Measurements from ENCODE around the gene CPNE7. TPM values are rescaled to one million over a fixed set of nuclear protein-coding genes. Genes with fewer than 3 reads are reported as not detected.
A peak's percentile ranks its signal among the peaks of the same experiment; 100 is the strongest.

CPNE7 gene
- total and polyA plus RNA-seq, 2 of the 13 experiments (the other 11 are each of a cell fraction or from before 2014, with no cell fraction given), result 0.59 TPM; not detected in 1

GRCh38 chr16:89623511-89624261 lies 48.1 kb downstream of the CPNE7 start (continued):
- no peak; the same call in 1 of the 2 replicates for TF ChIP-seq KMT2B (CRISPR knock-in tag; IDR thresholded peaks at IDR 0.05)
- TF ChIP-seq MYC (CRISPR knock-in tag; IDR thresholded peaks at IDR 0.05; ENCODE audit: borderline replicate concordance), result peak; percentile 53; the same call in 1 of the 2 replicates
- no peak for TF ChIP-seq TIGD3 (CRISPR knock-in tag; IDR thresholded peaks at IDR 0.05; ENCODE audit: borderline replicate concordance)
- TF ChIP-seq ZFYVE20 (CRISPR knock-in tag; IDR thresholded peaks at IDR 0.05; ENCODE audit: borderline replicate concordance, low read depth), result no peak
- TF ChIP-seq ZNF30 (CRISPR knock-in tag; IDR thresholded peaks at IDR 0.05), result peak; percentile 48; the same call in 1 of the 2 replicates
- TF ChIP-seq RFX5 (IDR thresholded peaks at IDR 0.05; ENCODE audit: low read depth, low read length), result no peak
- no peak for TF ChIP-seq STAT5B (CRISPR knock-in tag; IDR thresholded peaks at IDR 0.05)
- TF ChIP-seq THAP7 (CRISPR knock-in tag; IDR thresholded peaks at IDR 0.05), result no peak
- TF ChIP-seq SNAPC5 (CRISPR knock-in tag; IDR thresholded peaks at IDR 0.05; ENCODE audit: borderline replicate concordance), result peak; percentile 36; the same call in 1 of the 2 replicates
- no peak for TF ChIP-seq SOX13 (IDR thresholded peaks at IDR 0.05)
- no peak for TF ChIP-seq SOX13 (CRISPR knock-in tag; conservative IDR thresholded peaks at IDR 0.05 in 1 of 2, IDR thresholded peaks at IDR 0.05 in 1 of 2)
- TF ChIP-seq ZNF614 (CRISPR knock-in tag; IDR thresholded peaks at IDR 0.05; ENCODE audit: borderline replicate concordance), result no peak
- 0 out of 2 replicates have a peak, but pooled peaks have one; percentile 49 for TF ChIP-seq ZBED4 (CRISPR knock-in tag; IDR thresholded peaks at IDR 0.05; ENCODE audit: borderline replicate concordance)
- TF ChIP-seq PHF20 (CRISPR knock-in tag; IDR thresholded peaks at IDR 0.05), result no peak
- 0 out of 2 replicates have a peak, but pooled peaks have one; percentile 29 for TF ChIP-seq TAF1 (CRISPR knock-in tag; IDR thresholded peaks at IDR 0.05)
- TF ChIP-seq ESRRA (CRISPR knock-in tag; IDR thresholded peaks at IDR 0.05; ENCODE audit: low read depth), result no peak
- peak; percentile 16; the same call in 1 of the 2 replicates for TF ChIP-seq IRF9 (CRISPR knock-in tag; IDR thresholded peaks at IDR 0.05; ENCODE audit: borderline replicate concordance)
- peak; percentile 54 for TF ChIP-seq SALL1 (CRISPR knock-in tag; IDR thresholded peaks at IDR 0.05)
- TF ChIP-seq AGO1 (IDR thresholded peaks at IDR 0.05; ENCODE audit: low read depth, low read length, poor library complexity, severe bottlenecking), result no peak
- TF ChIP-seq ZNF768 (CRISPR knock-in tag; IDR thresholded peaks at IDR 0.05), result peak; percentile 69; the same call in 1 of the 2 replicates
- 0 out of 2 replicates have a peak, but pooled peaks have one; percentile 27 for TF ChIP-seq NR0B2 (CRISPR knock-in tag; IDR thresholded peaks at IDR 0.05)

Measured in HepG2 (cell line).